ENCODE data around the gene RAB3GAP2.

The RAB3GAP2 gene

GRCh38 chr1:220283625-220284024 is 11.4 kb upstream of the RAB3GAP2 start:
- no peak for TF ChIP-seq CTCF (IDR thresholded peaks at IDR 0.05)

- TF ChIP-seq CTCF (IDR thresholded peaks at IDR 0.05), result peak; percentile 76
These were observed 8.9 kb upstream of the RAB3GAP2 start for GRCh38 chr1:220281159-220281574.

GRCh38 chr1:220280249-220280648 is 8.0 kb upstream of the RAB3GAP2 start:
- TF ChIP-seq CTCF (IDR thresholded peaks at IDR 0.05), result no peak

- no peak for TF ChIP-seq CTCF (IDR thresholded peaks at IDR 0.05)
These were observed 6.7 kb upstream of the RAB3GAP2 start for GRCh38 chr1:220278991-220279390.

- TF ChIP-seq CTCF (IDR thresholded peaks at IDR 0.05), result no peak
These were observed 3.2 kb upstream of the RAB3GAP2 start for GRCh38 chr1:220275430-220275829.

- TF ChIP-seq CTCF (IDR thresholded peaks at IDR 0.05), result no peak
These were observed 2.1 kb upstream of the RAB3GAP2 start for GRCh38 chr1:220274251-220274855.

- no peak for TF ChIP-seq CTCF (IDR thresholded peaks at IDR 0.05)
These were observed 513 bp upstream of the RAB3GAP2 start for GRCh38 chr1:220272841-220273090.

- TF ChIP-seq CTCF (IDR thresholded peaks at IDR 0.05), result no peak
These were observed 577 bp downstream of the RAB3GAP2 start for GRCh38 chr1:220271706-220272046.

Data from LNCAP (cell line).